Lung (tissue), 12 donors: ENCODE results near the gene KCNQ1OT1. TPM values are rescaled to one million over a fixed set of nuclear protein-coding genes. Genes with fewer than 3 reads are reported as not detected.

Experiments used
- ATAC-seq: fragments of 200-7000 bp; cut with Tn5 transposase; one replicate; pipeline ENCODE4 v1.9.1; 2020; ENCODE audit warnings: moderate number of reproducible peaks; ENCODE audit not compliant: insufficient read depth, low FRiP score
- DNase-seq, 3 donors: peaks; one replicate each; pipeline ENCODE4 v3.0.0-alpha.2; 2013 to 2017
- H3K27ac ChIP-seq, 2 donors: one replicate each; pipeline ENCODE4 v1.5.1; 2013; ENCODE audit warnings: mild to moderate bottlenecking in 2 of 2, moderate library complexity in 2 of 2, control low read depth in 1 of 2, inconsistent platforms in 1 of 2, low read depth in 1 of 2, low read length in 1 of 2
- H3K27me3 ChIP-seq, 3 donors: one replicate each; pipeline ENCODE4 v1.5.1; 2013; ENCODE audit warnings: low read length in 2 of 3; ENCODE audit not compliant: control insufficient read depth in 3 of 3, insufficient read depth in 3 of 3
- H3K36me3 ChIP-seq, 4 donors: one replicate each; pipeline ENCODE4 v1.5.1; 2013; ENCODE audit warnings: low read length in 4 of 4, mild to moderate bottlenecking in 1 of 4, moderate library complexity in 1 of 4; ENCODE audit not compliant: control insufficient read depth in 4 of 4, insufficient read depth in 4 of 4
- H3K4me1 ChIP-seq, 5 donors: one replicate each; pipeline ENCODE4 v1.5.1; 2013; ENCODE audit warnings: low read length in 5 of 5, mild to moderate bottlenecking in 2 of 5, moderate library complexity in 1 of 5; ENCODE audit not compliant: control insufficient read depth in 5 of 5, insufficient read depth in 5 of 5
- H3K4me3 ChIP-seq: one replicate; pipeline ENCODE4 v1.5.1; 2013; ENCODE audit warnings: mild to moderate bottlenecking, control low read depth, moderate library complexity
- H3K9ac ChIP-seq, 2 donors: one replicate each; pipeline ENCODE4 v1.5.1; 2013; ENCODE audit warnings: low read length in 2 of 2, control low read depth in 1 of 2; ENCODE audit not compliant: insufficient read depth in 1 of 2
- H3K9me3 ChIP-seq, 4 donors: one replicate each; pipeline ENCODE4 v1.5.1; 2013; ENCODE audit warnings: low read length in 3 of 4, mild to moderate bottlenecking in 1 of 4, moderate library complexity in 1 of 4; ENCODE audit not compliant: control insufficient read depth in 4 of 4, insufficient read depth in 3 of 4
- CTCF ChIP-seq: IDR thresholded peaks from 2 replicates; pipeline ENCODE4 v1.5.1; 2012; ENCODE audit warnings: mild to moderate bottlenecking; ENCODE audit errors: control extremely low read depth, extremely low read depth
- WGBS, 2 donors: extraction: QIAGEN DNeasy Blood & Tissue Kit; methylation state at CpG; one replicate each; pipeline ENCODE4 v1.1.7; 2013; 5-methylcytosine and 5-hydroxymethylcytosine counted together
- polyA plus RNA-seq, 2 donors: library from polyadenylated mRNA; stranded (reverse); fragments of 200-250 nt; gene quantifications; one replicate each; pipeline ENCODE4 v1.2.1, GENCODE V29; 2013
- total RNA-seq, 2 donors: library from RNA; depleted of rRNA in 1 of 2; stranded (reverse); fragments of >200 nt in 1 of 2; gene quantifications; one replicate each; pipeline ENCODE4 v1.2.1, GENCODE V29; 2014 to 2021
- donor health status: control.
- donor health status: control.
- donor health status: Bipolar disorder and iron deficiency.
- donor health status: healthy.
- donor health status: DM: yes; HTN: yes; CAD: no.

Gene KCNQ1OT1
- total and polyA plus RNA-seq, 4 donors = 0.02 to 14.5 (median 1.7) TPM

- Histone ChIP-seq H3K27me3 (no peaks in the 10 kb centered on the region), H3K4me1 (no peaks in the 10 kb centered on the region), H3K4me3 (no peak overlapping the region), H3K9ac (no peak overlapping the region), H3K27ac (no peak overlapping the region), H3K36me3 (no peaks in the 10 kb centered on the region), H3K9me3 (peaks cover 0 to 7% (median 3%) of the 10 kb centered on the region in 4 donors)
- TF ChIP-seq CTCF = no peak
- ATAC-seq (no peak), DNase-seq (no peak)
- 91 to 93% methylated on average over 4 of the region's 4 CpGs for whole genome bisulfite sequencing, 2 donors
Measured at GRCh38 chr11:2612884-2613571, 86.8 kb downstream of the KCNQ1OT1 start.

GRCh38 chr11:2609345-2609744, 90.4 kb downstream of the KCNQ1OT1 start:
- H3K27me3 ChIP-seq = no peaks in the 10 kb centered on the region
- no peaks in the 10 kb centered on the region for H3K4me1 ChIP-seq
- no peak overlapping the region for H3K27ac ChIP-seq
- 93 to 97% methylated on average over 2 of the region's 2 CpGs for whole genome bisulfite sequencing, 2 donors
- no peak for ATAC-seq
- no peak for DNase-seq
- H3K4me3 ChIP-seq = no peak overlapping the region
- H3K9ac ChIP-seq = no peak overlapping the region
- peaks cover 0 to 7% (median 3%) of the 10 kb centered on the region in 4 donors for H3K9me3 ChIP-seq
- no peak for TF ChIP-seq CTCF
- peaks cover 0 to 2% (median 0%) of the 10 kb centered on the region in 4 donors for H3K36me3 ChIP-seq

- no peak for DNase-seq
- Histone ChIP-seq H3K4me3 (no peak overlapping the region), H3K9ac (no peak overlapping the region), H3K4me1 (peaks cover 0 to 3% (median 0%) of the 10 kb centered on the region in 5 donors), H3K36me3 (no peaks in the 10 kb centered on the region), H3K27me3 (no peaks in the 10 kb centered on the region), H3K27ac (no peak overlapping the region), H3K9me3 (peaks cover 0 to 2% (median 1%) of the 10 kb centered on the region in 4 donors)
- 69 to 87% methylated on average over 8 of the region's 8 CpGs for WGBS, 2 donors
- TF ChIP-seq CTCF = no peak
- no peak for ATAC-seq
Measured at GRCh38 chr11:2599561-2600189, 100.1 kb downstream of the KCNQ1OT1 start.
